Tibial nerve (tissue), 4 donors: Measurements from ENCODE around the gene PCGF6.

Source experiments
- EP300 ChIP-seq, 2 donors: sonication (generic); formaldehyde crosslinking; IDR thresholded peaks; one replicate each; pipeline ENCODE4 v1.6.1; 2017; ENCODE audit warnings: antibody characterized with exemption in 2 of 2, mild to moderate bottlenecking in 1 of 2
- POLR2A ChIP-seq, 2 donors: fragments of 450-650 bp; IDR thresholded peaks; one replicate each; pipeline ENCODE4 v1.6.1; 2017; ENCODE audit warnings: antibody characterized with exemption in 2 of 2, mild to moderate bottlenecking in 2 of 2, moderate library complexity in 2 of 2
- TF ChIP-seq, protein P1 (sequence below), 5 experiments: fragments of 200-600 bp in 3 of 5; fragments of 450-650 bp in 2 of 5; sonication (generic) in 3 of 5; IDR thresholded peaks; one replicate each; pipeline ENCODE4 v1.5.1; 2016 to 2019; ENCODE audit warnings: antibody characterized with exemption in 5 of 5, mild to moderate bottlenecking in 3 of 5, moderate library complexity in 2 of 5

DNA sequence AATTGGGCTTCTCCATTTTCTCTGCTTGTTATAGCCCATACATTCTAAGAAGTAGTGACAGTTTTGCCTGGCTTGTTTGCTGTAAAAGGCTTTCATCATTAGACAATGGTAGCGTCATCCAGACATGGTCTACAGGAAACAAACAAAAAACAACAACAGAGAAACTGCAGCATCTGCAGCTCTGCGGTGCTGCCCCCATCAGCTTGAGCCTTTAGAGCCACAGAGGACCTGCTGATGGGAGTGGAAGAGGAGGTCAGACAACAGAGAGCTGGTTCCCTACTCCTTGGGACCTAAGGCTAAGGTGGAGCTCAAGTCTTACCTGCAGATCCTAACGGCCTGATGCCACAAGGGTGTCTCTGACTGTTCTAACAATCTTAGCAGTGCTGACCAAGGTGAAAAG, 70.9 kb downstream of the PCGF6 start:
- TF ChIP-seq, protein P1, sequence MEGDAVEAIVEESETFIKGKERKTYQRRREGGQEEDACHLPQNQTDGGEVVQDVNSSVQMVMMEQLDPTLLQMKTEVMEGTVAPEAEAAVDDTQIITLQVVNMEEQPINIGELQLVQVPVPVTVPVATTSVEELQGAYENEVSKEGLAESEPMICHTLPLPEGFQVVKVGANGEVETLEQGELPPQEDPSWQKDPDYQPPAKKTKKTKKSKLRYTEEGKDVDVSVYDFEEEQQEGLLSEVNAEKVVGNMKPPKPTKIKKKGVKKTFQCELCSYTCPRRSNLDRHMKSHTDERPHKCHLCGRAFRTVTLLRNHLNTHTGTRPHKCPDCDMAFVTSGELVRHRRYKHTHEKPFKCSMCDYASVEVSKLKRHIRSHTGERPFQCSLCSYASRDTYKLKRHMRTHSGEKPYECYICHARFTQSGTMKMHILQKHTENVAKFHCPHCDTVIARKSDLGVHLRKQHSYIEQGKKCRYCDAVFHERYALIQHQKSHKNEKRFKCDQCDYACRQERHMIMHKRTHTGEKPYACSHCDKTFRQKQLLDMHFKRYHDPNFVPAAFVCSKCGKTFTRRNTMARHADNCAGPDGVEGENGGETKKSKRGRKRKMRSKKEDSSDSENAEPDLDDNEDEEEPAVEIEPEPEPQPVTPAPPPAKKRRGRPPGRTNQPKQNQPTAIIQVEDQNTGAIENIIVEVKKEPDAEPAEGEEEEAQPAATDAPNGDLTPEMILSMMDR (IDR thresholded peaks at IDR 0.05): no peak
- no peak for TF ChIP-seq POLR2A (IDR thresholded peaks at IDR 0.05)
- no peak for TF ChIP-seq EP300 (IDR thresholded peaks at IDR 0.05)
